GM19395 (cell line): ENCODE measurements around the gene BFSP2.
"Not testable (repeated sequence)": the region's sequence is repeated elsewhere in the genome, so short reads cannot be mapped to it uniquely, and the experiment has no call there.

ENCODE experiments used
- ATAC-seq: cut with Tn5 transposase; IDR thresholded peaks from one replicate; pipeline ENCODE4 v1.9.1; 2021; ENCODE audit warnings: mild to moderate bottlenecking, moderate library complexity; ENCODE audit not compliant: unreplicated experiment

Gene BFSP2

DNA sequence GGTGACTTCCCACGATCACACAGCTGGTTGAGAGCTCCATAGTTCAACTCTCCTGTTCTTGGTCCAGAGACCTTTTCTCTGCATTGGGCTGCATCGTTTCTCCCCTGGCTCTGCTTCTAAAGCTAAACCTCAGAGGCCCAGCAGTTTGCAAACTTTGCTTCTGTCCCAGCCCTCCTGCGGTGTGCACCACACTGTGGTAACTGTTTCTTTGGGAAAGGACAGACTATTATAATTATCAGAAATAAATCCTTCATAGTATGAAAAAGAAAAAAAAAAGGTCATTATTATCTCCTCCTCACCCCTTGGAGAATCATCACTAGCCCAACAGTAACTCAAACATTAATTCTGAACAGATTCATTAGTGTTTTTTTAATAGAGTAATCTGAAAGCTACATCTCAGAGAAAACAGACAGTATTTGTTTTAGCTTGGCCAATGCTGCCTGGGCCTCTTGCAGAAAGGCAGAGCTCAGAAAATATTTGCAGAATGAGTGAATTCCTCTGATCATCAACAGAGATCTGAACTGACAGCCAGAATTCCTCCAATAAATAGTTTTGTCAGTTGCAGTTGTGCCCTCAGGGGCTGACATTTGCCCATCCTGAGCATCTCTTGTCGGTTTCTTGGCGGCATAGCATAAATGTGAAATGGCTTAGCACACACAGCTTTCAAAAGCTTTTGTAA is 52.9 kb downstream of the BFSP2 start:
- ATAC-seq, result no peak

DNA sequence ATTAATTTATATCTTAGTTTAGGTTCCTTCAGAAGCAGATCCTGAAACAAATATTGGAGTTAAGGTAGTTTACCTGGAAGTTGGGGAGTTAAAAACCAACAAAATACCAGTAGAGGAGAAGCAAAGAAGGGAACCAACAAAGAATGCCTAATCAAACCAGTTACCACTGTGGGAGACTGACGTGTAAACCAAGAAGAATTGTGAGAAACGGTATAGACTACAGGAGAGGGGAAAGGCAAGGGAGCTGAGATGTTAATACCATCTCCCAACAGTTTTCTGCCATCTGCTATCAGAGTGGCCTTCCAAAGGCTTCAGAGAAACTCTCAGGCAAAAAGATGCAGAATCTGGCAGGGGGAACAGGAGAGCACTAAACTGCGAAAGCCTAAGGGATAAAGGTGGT is 53.5 kb downstream of the BFSP2 start:
- ATAC-seq, result no peak

DNA sequence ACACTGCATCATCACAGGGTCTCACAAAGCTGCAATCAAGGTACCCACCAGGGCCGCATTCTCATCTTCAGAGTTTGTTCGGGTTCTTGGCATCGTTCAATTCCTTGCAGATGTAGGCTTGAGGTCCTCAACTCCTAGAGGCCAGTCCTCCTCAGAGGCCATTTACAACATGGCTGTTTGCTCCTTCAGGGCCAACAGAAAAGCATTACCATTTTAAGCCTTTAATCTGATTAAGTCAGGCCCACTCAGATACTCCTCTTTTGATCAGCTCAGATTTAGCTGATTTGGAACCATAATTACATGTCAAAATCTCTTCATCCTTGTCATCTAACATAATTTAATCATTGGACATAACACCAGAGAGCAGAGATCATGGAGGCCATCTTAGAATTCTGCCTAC is 55.4 kb downstream of the BFSP2 start:
- no peak for ATAC-seq

DNA sequence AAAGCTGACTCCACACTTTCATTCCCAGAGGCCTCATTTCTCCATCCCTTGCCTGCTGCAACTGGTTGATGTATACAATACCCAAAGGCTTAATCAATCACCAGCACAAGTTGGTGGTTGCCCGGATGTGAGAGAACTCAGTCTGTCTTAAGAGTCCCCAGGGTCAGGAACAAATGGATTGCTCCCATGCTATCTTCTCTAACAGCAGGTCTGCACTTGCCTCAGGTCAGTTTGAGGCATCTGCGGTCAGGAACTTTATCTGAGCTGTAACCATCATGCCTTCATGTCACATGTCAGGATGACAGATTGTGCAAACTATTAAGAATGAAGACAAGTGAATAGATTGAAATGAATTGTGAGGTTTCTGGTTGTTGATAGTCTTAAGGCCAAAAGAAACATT is 56.1 kb downstream of the BFSP2 start:
- ATAC-seq, result no peak

DNA sequence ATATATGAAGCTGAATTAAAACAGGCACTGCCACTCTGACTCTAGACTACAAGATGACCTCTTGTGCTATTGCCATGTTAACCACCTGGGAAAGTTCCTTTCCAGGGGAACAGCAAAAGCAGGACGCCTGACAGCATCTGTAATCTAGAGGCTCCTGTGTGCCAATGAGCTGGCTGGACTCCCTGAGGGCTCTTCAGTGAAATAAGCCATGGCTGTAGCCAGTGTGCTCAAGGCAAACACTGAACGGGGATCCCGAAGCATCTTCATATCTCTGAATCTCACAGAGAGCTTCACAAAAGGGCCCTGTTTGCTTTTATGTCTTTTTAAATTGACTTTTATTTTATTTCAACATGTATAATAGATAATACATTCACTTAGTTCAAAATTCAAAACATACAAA is 57.2 kb downstream of the BFSP2 start:
- ATAC-seq, result no peak

DNA sequence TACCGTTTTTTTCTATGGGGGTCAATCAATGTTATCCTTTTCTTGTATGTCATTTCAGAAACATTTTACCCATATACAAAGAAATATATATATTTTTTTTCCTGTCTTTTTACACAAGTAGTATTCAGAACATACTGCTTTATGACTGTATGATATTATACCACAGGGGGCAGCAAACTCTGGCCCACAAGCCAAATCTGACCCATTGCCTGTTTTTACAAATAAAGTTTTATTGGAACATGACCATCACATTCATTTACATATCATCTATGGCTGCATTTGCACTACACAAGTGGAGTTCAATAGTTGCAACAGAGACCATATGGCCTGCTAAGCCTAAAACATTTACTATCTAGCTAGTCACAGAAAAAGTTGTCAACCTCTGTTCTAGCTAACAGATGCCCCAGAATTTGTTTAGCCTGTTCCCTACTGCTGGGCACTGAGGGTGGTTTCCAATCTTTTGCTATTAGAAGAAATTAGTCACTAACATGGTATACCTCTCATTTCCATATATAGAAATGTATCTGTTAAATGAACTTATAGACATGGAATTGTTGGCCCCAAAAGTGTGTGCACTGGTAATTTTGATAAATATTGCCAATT is 57.7 kb downstream of the BFSP2 start:
- no peak for ATAC-seq

- ATAC-seq, result no peak
Observed at GRCh38 chr3:133459400-133459799, 59.5 kb downstream of the BFSP2 start.

GRCh38 chr3:133460809-133461208 is 61.0 kb downstream of the BFSP2 start:
- no peak for ATAC-seq

- no peak for ATAC-seq
Observed at GRCh38 chr3:133461291-133461690, 61.4 kb downstream of the BFSP2 start.

- ATAC-seq, result no peak
Observed at GRCh38 chr3:133463347-133463860, 63.5 kb downstream of the BFSP2 start.

- ATAC-seq, result no peak
Observed at GRCh38 chr3:133464573-133464972, 64.7 kb downstream of the BFSP2 start.

- peak; percentile 49 for ATAC-seq
Observed at GRCh38 chr3:133466531-133467386, 66.9 kb downstream of the BFSP2 start.

DNA sequence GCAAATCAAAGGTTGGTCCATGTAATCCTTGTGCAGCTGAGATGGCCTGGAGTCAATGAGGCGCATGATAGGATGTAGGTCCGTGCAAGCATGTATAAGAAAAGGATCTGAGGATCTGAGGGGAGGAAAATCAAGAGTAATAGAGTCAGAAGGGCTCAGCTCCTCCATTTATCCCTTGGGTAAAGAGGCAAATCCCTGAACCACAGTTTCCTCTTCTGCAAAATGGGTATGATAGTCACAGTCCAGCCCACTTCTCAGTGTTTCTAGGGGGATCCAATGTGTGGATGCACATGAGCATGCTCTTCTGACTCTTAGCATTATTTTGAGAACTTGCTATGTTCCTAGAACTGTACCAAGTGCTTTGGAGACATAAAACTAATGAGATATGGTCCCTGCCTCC is 67.9 kb downstream of the BFSP2 start:
- no peak for ATAC-seq

DNA sequence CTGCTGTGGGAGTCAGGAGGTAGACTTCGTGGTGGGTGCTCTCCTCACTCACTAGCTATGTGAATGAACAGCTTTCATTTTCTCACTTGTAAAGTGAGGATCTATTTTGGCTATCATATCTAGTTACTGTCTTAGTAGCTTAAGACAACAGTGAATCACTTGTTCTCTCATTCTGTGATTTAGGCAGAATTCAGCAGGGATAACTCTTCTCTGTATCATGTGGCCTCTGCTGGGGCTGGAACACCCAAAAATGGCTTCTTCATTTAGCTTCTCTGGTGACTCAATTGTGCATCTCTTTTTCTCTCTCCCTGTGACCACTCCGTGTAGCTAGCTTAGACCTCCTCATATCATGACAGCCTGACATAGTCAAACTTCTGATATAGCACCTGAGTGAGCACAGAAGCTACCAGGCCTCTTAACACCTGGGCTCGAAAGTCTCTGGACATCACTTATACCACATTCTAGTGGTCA is 68.4 kb downstream of the BFSP2 start:
- ATAC-seq, result no peak

DNA sequence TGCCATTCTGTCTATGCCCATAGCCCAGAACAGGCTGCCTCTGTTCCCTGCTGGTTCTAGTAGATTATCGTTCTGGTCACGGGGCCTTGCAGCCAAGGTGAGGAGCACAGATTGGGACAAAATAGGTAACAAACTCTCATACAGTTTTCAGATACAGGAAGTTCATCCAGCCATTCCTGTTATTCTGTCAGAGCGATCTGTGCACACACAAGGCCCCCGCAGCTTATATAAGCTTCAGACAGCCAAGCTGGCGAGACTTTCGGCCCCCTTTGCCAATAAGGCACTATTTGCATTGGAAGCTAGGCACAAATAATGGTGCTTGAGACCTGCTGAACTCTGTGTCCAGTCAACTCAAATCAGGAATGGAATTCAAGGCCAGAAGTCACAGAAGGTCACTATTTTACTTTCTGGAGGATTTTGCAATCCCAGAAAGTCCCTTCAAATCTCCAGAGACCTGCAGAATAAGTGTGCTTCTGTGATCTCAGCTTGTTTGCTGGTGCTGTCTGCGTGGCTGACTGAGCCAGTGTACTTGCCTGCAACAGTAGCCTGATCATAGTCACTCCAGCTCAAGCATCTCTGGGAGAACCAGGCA is 69.4 kb downstream of the BFSP2 start:
- ATAC-seq, result no peak

- ATAC-seq, result no peak
Observed at GRCh38 chr3:133472242-133472641, 72.4 kb downstream of the BFSP2 start.

- no peak for ATAC-seq
Observed at GRCh38 chr3:133472889-133473288, 73.0 kb downstream of the BFSP2 start.

DNA sequence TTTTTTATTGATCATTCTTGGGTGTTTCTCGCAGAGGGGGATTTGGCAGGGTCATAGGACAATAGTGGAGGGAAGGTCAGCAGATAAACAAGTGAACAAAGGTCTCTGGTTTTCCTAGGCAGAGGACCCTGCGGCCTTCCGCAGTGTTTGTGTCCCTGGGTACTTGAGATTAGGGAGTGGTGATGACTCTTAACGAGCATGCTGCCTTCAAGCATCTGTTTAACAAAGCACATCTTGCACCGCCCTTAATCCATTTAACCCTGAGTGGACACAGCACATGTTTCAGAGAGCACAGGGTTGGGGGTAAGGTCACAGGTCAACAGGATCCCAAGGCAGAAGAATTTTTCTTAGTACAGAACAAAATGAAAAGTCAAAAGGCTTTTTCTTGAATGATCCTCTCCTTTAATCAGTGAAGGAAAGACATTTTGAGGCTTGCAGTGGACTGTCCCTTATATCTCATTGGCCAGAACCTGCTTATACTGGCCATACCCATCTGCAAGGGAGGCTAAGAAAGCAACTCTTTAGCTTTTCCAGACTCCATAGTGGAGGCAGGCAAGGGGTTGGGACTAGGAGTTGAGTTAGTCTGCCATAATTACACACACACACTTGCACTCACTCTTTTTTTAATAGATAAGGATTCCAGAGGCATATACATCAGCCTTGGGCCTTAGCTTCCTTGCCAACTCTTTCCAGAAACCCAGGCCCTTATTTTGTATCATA is 73.8 kb downstream of the BFSP2 start:
- not testable (repeated sequence) for ATAC-seq

GRCh38 chr3:133474251-133474801 is 74.5 kb downstream of the BFSP2 start:
- no peak for ATAC-seq

- no peak for ATAC-seq
Observed at GRCh38 chr3:133474817-133475216, 75.0 kb downstream of the BFSP2 start.
